ENCODE data around the gene CDK17. TPM values are rescaled to one million over a fixed set of nuclear protein-coding genes. Genes with fewer than 3 reads are reported as not detected.

Gene CDK17
- total RNA-seq, 2 donors from 2014 or later = 36.2 to 39.9 TPM

- peak overlapping the region; percentile 90 for H3K4me3 ChIP-seq (ENCODE audit: low read length)
- H3K36me3 Mint-ChIP-seq (ENCODE audit: low read depth) = no peaks in the 10 kb centered on the region
- no peak for TF ChIP-seq CTCF (conservative IDR thresholded peaks at IDR 0.05)
- no peak for DNase-seq
- H3K27me3 Mint-ChIP-seq (ENCODE audit: insufficient read depth) = no peaks in the 10 kb centered on the region
- 12 to 15% methylated on average over 7 to 9 of the region's 9 CpGs for WGBS, 2 experiments (ENCODE audit: insufficient coverage in 1 of 2, insufficient read length in 1 of 2)
- H3K4me1 ChIP-seq (ENCODE audit: control insufficient read depth, insufficient read depth, low read length) = peaks cover 3% of the 10 kb centered on the region
- no peaks in the 10 kb centered on the region for H3K27me3 ChIP-seq (ENCODE audit: control insufficient read depth, insufficient read depth, low read length, poor library complexity, severe bottlenecking)
- peak overlapping the region; percentile 61 for H3K9ac ChIP-seq (ENCODE audit: extremely low read depth, low read length, poor library complexity, severe bottlenecking)
- H3K9me3 Mint-ChIP-seq = no peaks in the 10 kb centered on the region
- peaks cover 34% of the 10 kb centered on the region for H3K4me1 Mint-ChIP-seq
- H3K36me3 ChIP-seq (ENCODE audit: control insufficient read depth, insufficient read depth, low read length) = no peaks in the 10 kb centered on the region
- peak overlapping the region; percentile 88 for H3K27ac Mint-ChIP-seq
- no peaks in the 10 kb centered on the region for H3K9me3 ChIP-seq (ENCODE audit: control insufficient read depth, low read length)
- peak overlapping the region; percentile 90 for H3K4me3 Mint-ChIP-seq
- H3K27ac ChIP-seq (ENCODE audit: low read depth, low read length) = peak overlapping the region; percentile 94
Measured at GRCh38 chr12:96398424-96399119, 1.7 kb downstream of the CDK17 start.

GRCh38 chr12:96397756-96398423 lies 2.3 kb downstream of the CDK17 start:
- no peak overlapping the region for H3K27ac ChIP-seq (ENCODE audit: low read depth, low read length)
- H3K36me3 ChIP-seq (ENCODE audit: control insufficient read depth, insufficient read depth, low read length) = no peaks in the 10 kb centered on the region
- no peaks in the 10 kb centered on the region for H3K9me3 ChIP-seq (ENCODE audit: control insufficient read depth, low read length)
- no peaks in the 10 kb centered on the region for H3K27me3 Mint-ChIP-seq (ENCODE audit: insufficient read depth)
- no peak overlapping the region for H3K27ac Mint-ChIP-seq
- peaks cover 34% of the 10 kb centered on the region for H3K4me1 Mint-ChIP-seq
- H3K36me3 Mint-ChIP-seq (ENCODE audit: low read depth) = no peaks in the 10 kb centered on the region
- peak overlapping the region; percentile 61 for H3K9ac ChIP-seq (ENCODE audit: extremely low read depth, low read length, poor library complexity, severe bottlenecking)
- no peaks in the 10 kb centered on the region for H3K27me3 ChIP-seq (ENCODE audit: control insufficient read depth, insufficient read depth, low read length, poor library complexity, severe bottlenecking)
- H3K9me3 Mint-ChIP-seq = no peaks in the 10 kb centered on the region
- peak overlapping the region; percentile 90 for H3K4me3 ChIP-seq (ENCODE audit: low read length)
- 25 to 65% methylated on average over 1 to 4 of the region's 4 CpGs for WGBS, 2 experiments (ENCODE audit: insufficient coverage in 1 of 2, insufficient read length in 1 of 2)
- H3K4me3 Mint-ChIP-seq = peak overlapping the region; percentile 90
- TF ChIP-seq CTCF (conservative IDR thresholded peaks at IDR 0.05) = no peak
- H3K4me1 ChIP-seq (ENCODE audit: control insufficient read depth, insufficient read depth, low read length) = peaks cover 3% of the 10 kb centered on the region
- no peak for DNase-seq

- WGBS, 2 experiments (ENCODE audit: insufficient coverage in 1 of 2, insufficient read length in 1 of 2) = 0 to 81% methylated on average over 1 to 4 of the region's 5 CpGs
- Histone ChIP-seq H3K27ac (ENCODE audit: low read depth, low read length) (no peak overlapping the region), H3K4me3 (ENCODE audit: low read length) (no peak overlapping the region), H3K9ac (ENCODE audit: extremely low read depth, low read length, poor library complexity, severe bottlenecking) (no peak overlapping the region), H3K9me3 (ENCODE audit: control insufficient read depth, low read length) (no peaks in the 10 kb centered on the region), H3K27me3 (ENCODE audit: control insufficient read depth, insufficient read depth, low read length, poor library complexity, severe bottlenecking) (no peaks in the 10 kb centered on the region), H3K4me1 (ENCODE audit: control insufficient read depth, insufficient read depth, low read length) (peaks cover 3% of the 10 kb centered on the region), H3K36me3 (ENCODE audit: control insufficient read depth, insufficient read depth, low read length) (no peaks in the 10 kb centered on the region)
- H3K4me3 Mint-ChIP-seq = no peak overlapping the region
- no peak for DNase-seq
- H3K9me3 Mint-ChIP-seq = no peaks in the 10 kb centered on the region
- H3K27me3 Mint-ChIP-seq (ENCODE audit: insufficient read depth) = no peaks in the 10 kb centered on the region
- TF ChIP-seq CTCF (conservative IDR thresholded peaks at IDR 0.05) = no peak
- no peak overlapping the region for H3K27ac Mint-ChIP-seq
- H3K36me3 Mint-ChIP-seq (ENCODE audit: low read depth) = no peaks in the 10 kb centered on the region
- H3K4me1 Mint-ChIP-seq = peaks cover 36% of the 10 kb centered on the region
Measured at GRCh38 chr12:96396914-96397313, 3.3 kb downstream of the CDK17 start.

Measured in endodermal cell (in vitro differentiated cells).